ENCODE results near the gene UBE2B.
"Not testable (repeated sequence)": the region's sequence is repeated elsewhere in the genome, so short reads cannot be mapped to it uniquely, and the experiment has no call there.

UBE2B gene

GRCh38 chr5:134370871-134371833 lies at the start of gene UBE2B:
Gene UBE2B, plus strand, starts transcription at chr5:134371569. Its CDS starts 27 bp downstream, at chr5:134371596.
- peak; percentile 96 for DNase-seq

GRCh38 chr5:134327327-134327726 lies 44.0 kb upstream of the UBE2B start:
- DNase-seq, result no peak

GRCh38 chr5:134328619-134329018 lies 42.8 kb upstream of the UBE2B start:
- no peak for DNase-seq

DNA sequence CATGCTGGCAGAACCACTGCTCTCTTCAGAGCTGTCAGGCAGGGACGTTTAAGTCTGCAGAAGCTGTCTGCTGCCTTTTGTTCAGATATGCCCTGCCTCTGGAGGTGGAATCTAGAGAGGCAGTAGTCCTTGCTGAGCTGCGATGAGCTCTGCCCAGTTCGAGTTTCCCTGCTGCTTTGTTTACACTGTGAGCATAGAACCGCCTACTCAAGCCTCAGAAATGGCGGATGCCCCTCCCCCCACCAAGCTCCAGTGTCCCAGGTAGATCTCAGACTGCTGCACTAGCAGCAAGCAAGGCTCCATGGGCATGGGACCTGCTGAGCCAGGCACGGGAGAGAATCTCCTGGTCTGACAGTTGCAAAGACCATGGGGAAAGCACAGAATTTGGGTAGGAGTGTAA lies 34.5 kb upstream of the UBE2B start:
- not testable (repeated sequence) for DNase-seq

GRCh38 chr5:134343500-134343899 lies 27.9 kb upstream of the UBE2B start:
- DNase-seq, result not testable (repeated sequence)

- not testable (repeated sequence) for DNase-seq
Observed at GRCh38 chr5:134345476-134345875, 25.9 kb upstream of the UBE2B start.

DNA sequence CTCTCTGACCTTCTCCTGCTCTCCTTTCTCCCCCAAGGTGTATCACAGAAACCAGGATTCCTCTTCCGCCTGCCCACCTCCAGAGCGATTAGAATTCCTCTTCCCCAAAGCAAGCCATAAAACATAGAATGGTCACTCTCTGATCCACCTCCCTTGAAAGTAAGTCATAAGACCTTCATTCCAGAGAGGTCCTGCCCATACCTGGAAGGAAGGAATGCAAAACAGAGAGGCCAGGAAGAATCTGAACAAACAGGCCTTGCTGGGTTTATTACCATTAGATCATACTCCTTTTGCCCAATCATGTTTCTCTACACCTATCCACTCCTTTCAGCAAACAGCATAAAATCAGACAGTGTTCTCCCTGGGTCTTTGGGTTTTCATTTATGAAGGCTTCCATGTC lies 25.4 kb upstream of the UBE2B start:
- DNase-seq, result no peak

- no peak for DNase-seq
Observed at GRCh38 chr5:134349463-134349862, 21.9 kb upstream of the UBE2B start.

DNA sequence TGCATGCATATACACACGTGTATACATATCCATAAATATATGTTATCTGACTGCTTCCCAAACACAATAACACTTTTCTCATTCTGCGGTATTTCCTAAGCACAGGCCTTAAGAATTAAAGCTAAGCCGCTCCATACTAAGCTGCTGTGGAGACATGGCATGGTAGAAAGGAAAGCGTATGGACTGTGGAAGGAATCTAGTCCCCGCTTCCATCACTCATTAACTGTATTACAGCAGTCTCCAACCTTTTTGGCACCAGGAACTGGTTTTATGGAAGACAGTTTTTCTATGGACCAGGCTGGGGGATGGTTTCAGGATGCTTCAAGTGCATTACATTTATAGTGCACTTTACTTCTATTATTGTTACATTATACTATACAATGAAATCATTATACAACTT lies 15.7 kb upstream of the UBE2B start:
- no peak for DNase-seq

DNA sequence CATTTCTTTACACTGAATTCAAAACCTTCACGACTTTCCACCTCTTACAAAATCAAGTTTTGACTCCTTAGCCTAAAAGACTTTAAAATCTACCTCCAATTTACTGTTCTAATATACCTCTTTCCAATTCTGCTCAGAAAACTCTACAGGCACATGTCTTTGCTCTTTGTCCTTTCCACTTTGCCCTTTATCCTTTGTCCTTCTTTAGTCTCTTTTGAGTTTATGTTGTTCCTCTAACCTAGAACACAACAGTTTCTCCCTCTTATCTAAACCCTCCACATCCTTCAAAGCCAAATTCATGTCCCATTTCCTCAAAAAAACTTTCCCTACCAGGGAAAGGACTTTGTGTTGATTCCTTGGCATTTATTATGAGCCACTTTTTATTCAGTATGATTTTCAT lies 5.8 kb upstream of the UBE2B start:
- DNase-seq, result no peak

GRCh38 chr5:134370311-134370870 lies 978 bp upstream of the UBE2B start:
- no peak for DNase-seq

DNA sequence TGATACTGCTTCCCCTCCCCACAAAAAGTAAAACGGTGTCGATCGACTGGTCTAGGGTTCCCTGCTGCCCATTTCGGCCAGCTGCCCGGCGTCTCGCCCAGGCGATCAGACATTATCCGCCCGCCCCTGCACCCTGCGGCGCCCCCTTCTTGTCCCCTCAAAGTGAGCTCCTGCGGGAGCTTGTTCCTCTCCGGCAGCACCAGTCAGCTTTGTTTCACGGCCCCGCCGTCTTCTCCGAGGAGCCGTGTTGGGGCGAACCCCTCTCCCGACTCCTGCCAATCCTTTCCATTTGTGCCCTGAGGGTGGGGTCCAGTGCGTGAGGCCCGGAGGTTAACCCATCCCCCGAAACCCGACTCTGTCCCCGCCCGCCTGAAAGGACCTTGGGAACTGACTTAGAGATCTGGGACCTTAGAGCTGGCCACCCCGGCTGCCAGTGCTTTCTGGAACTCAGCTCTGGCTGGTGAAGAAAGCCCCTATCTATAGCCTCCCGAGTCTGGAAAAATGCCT lies 518 bp downstream of the UBE2B start:
- DNase-seq, result no peak

GRCh38 chr5:134373633-134374032 lies 2.3 kb downstream of the UBE2B start:
- not testable (repeated sequence) for DNase-seq

GRCh38 chr5:134374232-134374631 lies 2.9 kb downstream of the UBE2B start:
- DNase-seq, result no peak

DNA sequence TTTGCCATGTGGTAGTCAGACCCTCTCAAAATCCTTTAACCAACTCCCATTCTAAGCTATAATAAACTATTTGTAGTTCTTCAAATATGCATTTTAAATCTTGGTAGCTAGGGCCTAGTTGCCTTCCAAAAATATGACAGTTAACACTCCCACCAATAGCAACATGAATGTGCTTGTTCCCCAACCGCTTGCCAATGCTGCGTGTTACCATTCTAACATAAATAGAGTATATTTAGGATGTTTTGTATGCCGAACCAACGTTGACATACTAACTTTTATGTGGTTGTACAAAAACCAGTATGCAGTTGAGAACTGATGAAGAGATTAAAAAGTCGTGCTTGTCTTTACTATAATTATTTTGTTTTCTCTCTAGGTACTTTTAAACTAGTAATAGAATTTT lies 9.0 kb downstream of the UBE2B start:
- no peak for DNase-seq

- not testable (repeated sequence) for DNase-seq
Observed at GRCh38 chr5:134382204-134382603, 10.8 kb downstream of the UBE2B start.

DNA sequence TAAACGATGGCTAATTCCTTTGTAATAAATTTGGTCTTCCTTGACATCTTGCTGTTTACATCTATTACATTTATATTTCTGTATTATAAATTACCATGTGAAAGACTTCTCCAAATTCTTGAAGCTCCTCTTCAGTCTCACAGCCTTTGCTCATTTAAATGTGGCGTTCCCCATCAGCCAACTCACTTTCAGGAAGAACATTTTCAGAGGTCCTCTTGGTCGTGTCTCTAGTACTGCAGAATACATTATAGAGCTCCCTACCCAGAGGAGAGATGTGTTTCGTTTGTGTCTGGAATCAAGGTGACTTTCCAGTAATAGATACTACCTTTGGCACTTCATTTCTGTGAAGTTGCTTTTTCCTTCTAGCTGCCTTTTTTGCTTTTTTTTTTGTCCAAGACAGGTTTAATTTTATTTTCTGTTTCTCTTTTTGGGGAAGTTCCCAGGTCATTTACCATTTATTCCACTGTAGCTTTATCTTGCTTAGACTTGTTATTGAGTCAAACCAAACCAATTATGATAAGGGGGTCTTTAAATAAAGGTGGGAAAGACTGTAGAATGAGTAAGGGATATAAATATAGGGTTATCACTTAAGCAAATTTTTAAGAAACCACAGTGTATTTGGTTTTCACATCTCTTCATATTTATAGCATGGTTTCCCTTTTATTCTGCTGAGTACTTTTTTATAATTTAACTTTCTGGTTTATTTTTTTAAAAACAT lies 12.8 kb downstream of the UBE2B start:
- no peak for DNase-seq

GRCh38 chr5:134387443-134387842 lies 16.1 kb downstream of the UBE2B start:
- no peak for DNase-seq

- no peak for DNase-seq
Observed at GRCh38 chr5:134392301-134392700, 20.9 kb downstream of the UBE2B start.

DNA sequence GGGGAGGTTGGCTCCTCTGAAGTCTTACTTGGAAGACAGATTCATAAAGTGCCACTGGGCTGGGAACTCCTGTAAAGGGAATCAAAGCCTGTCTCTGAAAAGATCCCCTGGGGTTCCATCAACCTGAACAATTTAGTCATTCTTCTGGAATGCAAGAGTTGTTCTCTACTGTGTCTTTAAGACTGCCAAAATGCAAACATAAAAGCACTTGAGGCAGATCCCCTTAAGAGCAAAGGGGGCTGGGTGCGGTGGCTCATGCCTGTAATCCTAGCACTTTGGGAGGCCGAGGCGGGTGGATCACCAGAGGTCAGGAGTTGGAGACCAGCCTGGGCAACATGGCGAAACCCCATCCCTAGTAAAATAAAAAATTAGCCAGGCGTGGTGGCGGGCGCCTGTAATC lies 23.6 kb downstream of the UBE2B start:
- DNase-seq, result no peak

DNA sequence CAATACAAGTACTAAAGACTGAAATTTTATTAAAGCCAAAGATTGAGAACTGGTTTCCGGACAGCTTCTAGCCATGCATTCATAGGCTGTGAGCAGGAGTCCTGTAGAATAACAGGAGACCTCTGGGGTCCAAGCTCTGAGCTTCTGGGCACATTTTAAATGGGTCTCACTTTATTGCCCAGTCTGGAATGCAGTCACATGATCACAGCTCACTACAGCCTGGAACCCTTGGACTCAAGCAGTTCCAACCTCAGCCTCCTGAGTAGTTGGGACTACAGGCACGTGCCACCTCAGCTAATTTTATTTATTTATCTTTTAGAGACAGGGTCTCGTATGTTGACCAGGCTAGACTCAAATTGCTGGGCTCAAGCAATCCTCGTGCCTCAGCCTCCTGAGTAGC lies 24.9 kb downstream of the UBE2B start:
- DNase-seq, result no peak

GRCh38 chr5:134397196-134397595 lies 25.8 kb downstream of the UBE2B start:
- DNase-seq, result no peak

GRCh38 chr5:134398609-134399155 lies 27.3 kb downstream of the UBE2B start:
- no peak for DNase-seq
